CD4-positive, alpha-beta T cell treated with Interleukin-15 for 4 hours (primary cell): ENCODE results near the gene COL7A1.
A peak's percentile ranks its signal among the peaks of the same experiment; 100 is the strongest.

Source experiments
- DNase-seq: peaks from one replicate; pipeline ENCODE4 v3.0.0-alpha.2; 2020; ENCODE audit warnings: low spot score

The COL7A1 gene

DNA sequence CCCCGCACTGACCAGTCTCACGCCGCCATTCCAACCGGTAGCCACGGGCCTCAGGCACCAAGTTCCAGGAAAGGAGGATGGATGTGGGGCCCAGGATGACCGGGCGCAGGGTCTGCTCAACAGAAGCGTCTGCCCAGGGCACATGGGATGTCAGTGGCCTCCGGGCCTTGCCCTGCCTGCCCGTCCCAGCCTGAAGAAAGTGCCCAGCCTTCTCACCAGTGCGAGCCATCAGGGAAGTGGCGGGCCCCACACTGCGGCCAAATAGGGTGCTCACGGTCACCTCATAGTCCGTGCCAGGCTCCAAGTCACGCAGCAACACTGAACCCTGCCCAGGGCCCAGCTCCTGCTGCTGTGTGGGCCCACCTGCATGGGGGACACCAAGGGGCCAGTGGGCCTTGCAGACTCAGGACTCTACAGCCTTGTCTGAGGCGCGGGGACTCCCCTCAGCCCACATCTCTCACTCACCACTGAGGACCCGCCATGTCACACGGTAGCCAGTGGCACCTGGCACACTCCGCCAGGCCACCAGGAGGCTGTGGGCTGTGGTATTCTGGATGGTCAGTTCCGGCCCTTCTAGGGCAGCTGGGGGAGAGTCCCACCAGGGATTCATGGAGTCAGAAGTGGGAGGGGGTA lies 3.1 kb downstream of the COL7A1 start:
- DNase-seq, result no peak

GRCh38 chr3:48591436-48591835 lies 3.7 kb downstream of the COL7A1 start:
- DNase-seq, result no peak

- no peak for DNase-seq
These were observed 6.9 kb downstream of the COL7A1 start for GRCh38 chr3:48588230-48588629.

- DNase-seq, result no peak
These were observed 7.4 kb downstream of the COL7A1 start for GRCh38 chr3:48587686-48588085.

DNA sequence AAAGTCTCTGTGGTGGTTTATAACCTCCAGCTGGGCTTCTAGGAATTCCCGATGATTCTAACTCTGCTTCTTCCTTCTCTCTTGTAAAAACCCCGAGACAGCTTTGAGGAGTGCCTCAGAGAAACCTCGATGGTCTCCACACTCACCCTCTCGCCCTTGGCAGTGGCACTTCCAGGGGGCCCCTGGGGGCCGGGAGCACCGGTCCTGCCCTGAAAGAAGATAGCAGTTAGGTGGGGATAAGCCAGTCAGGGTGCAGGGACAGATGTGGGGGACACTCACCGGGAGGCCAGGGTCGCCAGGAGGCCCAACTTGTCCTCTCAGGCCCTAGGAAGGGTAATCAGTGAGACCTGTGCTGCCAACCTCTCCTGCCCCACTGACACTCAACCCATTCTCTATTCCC lies 9.7 kb downstream of the COL7A1 start:
- no peak for DNase-seq

- DNase-seq, result no peak
These were observed 10.3 kb downstream of the COL7A1 start for GRCh38 chr3:48584836-48585235.

- DNase-seq, result no peak
These were observed 13.3 kb downstream of the COL7A1 start for GRCh38 chr3:48581621-48582481.

- DNase-seq, result no peak
These were observed 18.5 kb downstream of the COL7A1 start for GRCh38 chr3:48576647-48577046.

DNA sequence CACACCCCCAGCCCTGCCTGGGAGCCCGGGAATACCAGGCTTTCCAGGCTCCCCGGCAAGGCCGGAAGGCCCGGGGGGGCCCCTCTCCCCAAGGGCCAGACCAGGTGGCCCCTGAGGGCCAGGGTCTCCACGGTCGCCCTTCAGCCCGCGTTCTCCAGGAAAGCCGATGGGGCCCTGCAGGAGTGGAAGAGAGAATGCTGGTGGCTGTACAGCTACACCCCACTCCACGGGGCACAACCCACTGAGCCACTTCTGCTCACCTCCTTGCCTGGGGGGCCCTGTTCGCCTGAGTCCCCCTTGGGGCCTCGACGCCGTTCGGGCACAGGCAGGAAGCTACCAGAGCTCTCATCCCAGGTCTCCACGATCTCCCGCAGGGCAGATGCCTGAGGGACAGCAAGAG lies 19.8 kb downstream of the COL7A1 start:
- DNase-seq, result no peak

DNA sequence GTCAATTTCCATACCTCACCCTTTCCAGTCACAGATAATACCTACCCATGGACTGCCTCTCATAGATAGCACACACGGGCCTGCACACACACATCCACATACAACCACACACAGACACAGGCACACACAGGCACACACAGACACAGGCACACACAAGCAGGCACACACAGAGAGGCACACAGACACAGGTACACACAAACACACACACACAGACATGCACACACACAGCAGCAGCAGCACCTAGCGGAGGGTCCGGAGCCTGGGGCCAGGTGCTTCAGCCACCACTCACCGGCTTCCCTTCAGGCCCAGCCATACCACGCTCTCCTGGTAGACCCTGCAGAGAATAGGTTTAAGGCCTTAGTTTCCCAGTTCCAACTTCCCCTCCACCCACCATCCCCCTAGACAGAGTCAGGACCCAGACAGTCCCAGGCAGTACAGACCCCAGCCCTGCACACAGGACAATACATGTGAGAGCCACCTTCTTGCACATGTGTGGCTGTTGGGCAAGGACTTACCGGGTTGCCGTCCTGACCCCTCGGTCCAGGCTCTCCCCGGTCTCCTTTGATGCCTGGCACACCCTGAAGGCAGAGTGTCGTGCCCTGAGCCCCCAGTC lies 21.1 kb downstream of the COL7A1 start:
- DNase-seq, result no peak

- no peak for DNase-seq
These were observed 22.6 kb downstream of the COL7A1 start for GRCh38 chr3:48572517-48572916.

DNA sequence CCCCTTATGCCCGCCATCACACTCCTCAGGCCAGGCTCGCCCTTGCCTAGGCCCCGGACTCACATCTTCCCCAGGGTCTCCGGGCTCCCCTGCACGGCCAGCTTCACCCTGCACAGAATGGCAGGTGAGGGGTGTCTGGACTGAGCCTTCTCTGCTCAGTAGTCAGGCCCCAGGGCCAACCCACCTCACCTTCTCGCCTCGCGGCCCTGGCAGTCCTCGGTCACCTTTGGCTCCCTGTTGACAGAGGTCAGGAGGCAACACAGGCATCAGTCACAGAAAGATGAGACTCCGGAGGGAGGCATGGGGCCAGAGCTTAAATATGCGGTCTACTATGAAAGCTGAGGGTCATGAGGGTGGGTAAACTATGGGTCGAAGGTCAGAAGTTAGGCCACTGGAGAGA lies 23.2 kb downstream of the COL7A1 start:
- no peak for DNase-seq

- DNase-seq, result no peak
These were observed 25.2 kb downstream of the COL7A1 start for GRCh38 chr3:48569808-48570450.

- DNase-seq, result no peak
These were observed 25.7 kb downstream of the COL7A1 start for GRCh38 chr3:48569400-48569799.

DNA sequence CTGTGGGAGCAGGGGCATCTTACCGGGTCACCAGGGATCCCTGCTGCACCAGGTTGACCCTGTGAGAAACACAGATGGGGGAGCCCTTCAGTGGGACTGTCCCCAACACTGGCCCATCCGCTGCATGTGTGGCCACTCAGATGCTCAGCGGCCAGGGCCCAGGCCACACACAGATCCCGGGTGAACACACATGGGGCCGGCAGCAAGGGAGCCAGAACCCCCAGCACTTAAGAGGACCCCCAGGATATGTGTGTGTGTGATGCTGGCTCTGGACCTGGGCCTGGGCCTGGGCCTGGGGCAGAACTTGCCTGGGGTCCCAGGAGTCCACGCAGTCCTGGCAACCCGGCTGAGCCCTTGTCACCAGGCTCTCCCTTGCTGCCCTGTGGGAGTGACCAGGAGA lies 26.7 kb downstream of the COL7A1 start:
- no peak for DNase-seq

DNA sequence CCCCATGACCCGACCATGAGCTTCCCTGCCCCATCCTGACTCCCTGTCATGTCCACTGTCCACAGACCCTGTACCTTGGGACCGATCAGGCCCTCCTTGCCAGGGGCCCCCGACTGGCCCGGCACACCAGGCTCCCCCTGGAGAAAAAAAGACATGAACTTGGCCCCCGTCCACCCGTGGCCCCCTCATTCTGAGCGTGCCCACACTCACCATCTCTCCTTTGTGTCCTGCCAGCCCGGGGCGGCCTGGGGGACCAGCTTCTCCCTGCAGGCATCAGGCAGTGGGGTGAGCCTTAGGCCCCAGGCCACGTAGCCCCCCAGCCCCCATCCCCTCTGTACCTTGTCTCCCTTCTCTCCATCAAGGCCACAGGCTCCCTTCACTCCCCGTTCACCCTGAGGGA lies 27.6 kb downstream of the COL7A1 start:
- no peak for DNase-seq

DNA sequence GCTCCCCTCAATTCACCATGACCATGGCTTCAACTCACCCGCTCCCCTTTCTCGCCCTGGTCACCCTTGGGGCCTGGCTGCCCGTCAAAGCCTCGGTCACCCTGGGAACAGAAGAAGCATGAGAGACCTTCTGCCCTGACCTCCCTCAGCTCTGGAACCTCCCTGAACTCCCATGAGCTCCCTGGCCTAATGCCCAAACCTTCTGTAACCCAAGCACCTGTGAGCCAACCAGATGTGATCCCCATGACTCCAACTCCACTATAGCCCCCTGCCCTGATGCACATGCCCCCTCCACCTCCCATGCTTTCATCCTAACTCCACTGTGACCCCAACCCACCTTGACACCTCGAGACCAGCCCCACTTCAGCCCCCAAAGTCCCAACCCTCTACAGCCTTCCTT lies 28.0 kb downstream of the COL7A1 start:
- DNase-seq, result no peak

DNA sequence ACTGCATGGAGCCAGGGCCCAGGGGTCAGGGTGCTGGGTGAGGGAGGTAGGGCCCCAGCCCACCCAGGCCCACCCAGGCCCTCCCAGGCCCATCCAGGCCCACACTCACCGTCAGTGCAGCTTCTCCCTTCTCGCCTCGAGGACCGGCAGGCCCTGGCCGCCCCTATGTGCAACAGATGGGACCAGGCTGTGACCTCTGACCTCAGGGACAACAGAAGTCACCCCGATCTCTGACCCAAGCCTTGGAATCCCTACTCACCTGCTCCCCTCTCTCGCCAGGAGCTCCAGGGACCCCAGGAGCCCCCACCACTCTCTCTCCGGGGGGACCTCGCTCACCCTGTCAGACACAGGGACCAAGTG lies 28.7 kb downstream of the COL7A1 start:
- no peak for DNase-seq

GRCh38 chr3:48565591-48566400 lies 29.3 kb downstream of the COL7A1 start:
- DNase-seq, result no peak

GRCh38 chr3:48565186-48565585 lies 29.9 kb downstream of the COL7A1 start:
- no peak for DNase-seq

DNA sequence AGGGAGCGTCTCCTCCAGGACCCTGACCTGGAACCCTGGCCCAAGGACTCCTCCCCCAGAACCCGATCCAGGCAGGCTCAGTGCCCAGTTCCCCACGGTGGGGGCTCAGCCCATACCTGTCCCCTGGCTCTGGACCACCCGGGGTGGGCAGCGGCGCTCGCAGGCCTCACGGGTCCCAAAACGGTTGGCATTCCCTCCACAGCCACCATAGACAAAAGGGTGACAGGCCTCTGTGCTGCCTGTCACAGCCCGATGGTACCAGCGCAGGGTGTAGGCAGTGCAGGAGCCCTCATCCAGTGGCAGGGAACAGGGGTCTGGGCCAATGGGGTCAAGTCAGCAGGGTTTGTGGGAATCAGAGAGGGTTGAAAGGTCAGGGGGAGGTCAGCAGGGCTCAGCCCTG lies 30.5 kb downstream of the COL7A1 start:
- no peak for DNase-seq

GRCh38 chr3:48564022-48564421 lies 31.1 kb downstream of the COL7A1 start:
- peak; percentile 61 for DNase-seq
